HTERT RPE-1 (cell line): ENCODE data around the gene MAP1LC3B.

Experiments
- in situ Hi-C: fragments of 300-500 bp; cut with MboI; formaldehyde crosslinking; loops from 4 replicates; pipeline ENCODE4 v1.14.3; 2020; ENCODE audit warnings: low sequenced_read_pairs

MAP1LC3B gene

DNA sequence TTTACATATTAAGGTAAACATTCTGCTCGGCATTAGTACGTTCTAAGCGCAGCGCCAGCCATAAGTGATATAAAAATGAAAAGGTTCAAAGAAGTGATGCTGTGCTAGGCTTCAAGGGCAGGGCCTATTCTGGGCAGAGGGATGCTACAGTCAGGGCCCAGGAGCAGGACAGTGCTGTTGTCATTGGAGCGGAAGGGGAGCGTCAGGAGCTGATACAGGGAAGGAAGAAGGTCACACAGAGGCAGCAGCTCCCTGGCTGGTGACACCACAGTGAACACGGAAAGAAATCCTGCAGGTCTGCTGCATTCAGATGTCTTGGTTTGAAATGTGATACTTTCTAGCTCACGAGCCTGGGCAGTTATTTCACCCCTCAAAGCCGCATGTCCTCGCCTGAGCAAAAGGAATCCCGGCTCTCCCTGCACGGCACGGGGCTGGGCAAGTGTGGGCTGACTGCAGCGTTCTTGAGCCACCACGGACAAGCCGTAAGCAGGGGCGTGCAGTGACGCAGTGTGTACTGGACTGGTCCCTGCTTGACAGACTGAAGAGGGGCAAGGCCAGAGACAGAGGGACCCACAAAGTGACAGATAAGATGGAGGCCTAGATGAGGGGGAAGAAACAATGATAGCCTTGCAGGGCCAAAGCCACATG, 59.6 kb downstream of the MAP1LC3B start:
- in situ Hi-C loops: no loop called here

DNA sequence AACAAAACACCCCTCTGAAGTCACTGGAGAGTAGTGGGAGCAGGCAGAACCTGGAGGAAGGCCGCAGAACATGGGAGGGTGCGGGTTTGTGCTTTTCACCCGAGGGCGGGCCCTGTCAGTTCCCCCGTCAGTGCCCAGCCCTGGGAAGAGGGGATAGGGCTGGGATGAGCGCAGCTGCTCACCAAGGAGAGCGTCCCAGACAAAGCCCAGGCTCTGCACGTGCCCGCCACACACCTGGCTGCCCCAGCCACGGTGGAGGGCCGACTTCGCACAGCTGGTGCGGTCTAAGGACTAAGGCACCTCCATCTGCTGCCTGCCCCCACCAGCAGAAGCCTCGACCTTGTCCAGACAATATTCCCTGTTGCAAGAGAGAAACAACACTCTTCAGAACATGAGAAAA, 61.2 kb downstream of the MAP1LC3B start:
- in situ Hi-C loops: no loop called here
